ENCODE results near the gene ACTL6A. TPM values are rescaled to one million over a fixed set of nuclear protein-coding genes. Genes with fewer than 3 reads are reported as not detected.
A peak's percentile ranks its signal among the peaks of the same experiment; 100 is the strongest.

ACTL6A gene
- total RNA-seq (2021; ENCODE audit: unreplicated experiment) (61.9 TPM), Bru-seq, nascent RNA (percentile 83 among the genes with signal in this experiment), BruChase-seq, experiment 1, labeled RNA remaining after a 6-hour chase (percentile 87 among the genes with signal in this experiment), BruChase-seq, experiment 2, labeled RNA remaining after a 2-hour chase (percentile 80 among the genes with signal in this experiment)
- polyA plus RNA-seq (2012): 37.9 and 48.5 TPM in 2 replicates
- long read RNA-seq, transcript ACTL6A-203 (14 exons, 1,750 nt): minor isoform, 22 of 146 reads
- long read RNA-seq, transcript ACTL6A-204 (2 exons, 457 nt): minor isoform, 9 of 146 reads
- long read RNA-seq, transcript ACTL6A-202 (14 exons, 1,901 nt): major isoform, 92 of 146 reads
- long read RNA-seq, partial matches to known transcripts: 14 of 146 reads
- long read RNA-seq, other reads (novel, unspliced or antisense): 7 of 146 reads

DNA sequence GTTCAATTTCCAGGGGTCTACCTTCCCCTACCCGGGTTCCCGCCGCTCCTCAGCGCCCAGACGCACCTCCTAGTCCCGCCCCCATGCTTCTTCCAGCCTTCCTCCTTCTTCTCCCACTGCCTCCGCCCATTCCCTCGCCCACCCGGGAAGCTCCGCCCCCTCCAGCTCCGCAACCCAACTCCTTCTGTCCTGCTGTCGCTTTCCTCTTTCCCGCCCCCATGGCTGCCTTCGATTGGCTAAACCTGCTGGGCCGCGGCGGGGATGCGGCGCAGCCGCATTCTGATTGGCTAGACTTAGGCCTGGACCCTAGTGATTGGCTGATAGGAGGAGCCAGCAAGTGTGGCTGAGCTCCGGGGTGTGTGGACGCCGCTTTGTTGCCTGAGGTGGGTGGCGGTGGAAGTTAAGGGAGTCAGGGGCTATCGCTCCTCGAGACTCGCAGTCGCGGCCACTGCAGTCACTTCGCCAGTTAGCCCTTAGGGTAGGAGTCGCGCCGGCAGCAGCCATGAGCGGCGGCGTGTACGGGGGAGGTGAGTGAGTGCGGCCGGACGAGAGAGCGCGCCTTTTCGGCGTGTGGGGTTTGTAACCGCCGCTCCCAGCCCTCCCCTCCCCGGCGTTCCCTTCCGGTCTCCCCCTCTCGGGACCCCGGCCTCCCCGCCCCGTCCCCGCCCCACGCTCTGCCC is at the start of gene ACTL6A:
Gene ACTL6A, plus strand, starts transcription at position 336 of the 680 bp plus-strand sequence. Its CDS starts 167 bp downstream, at position 503.
- Histone ChIP-seq H3K27me3 (ENCODE audit: insufficient read depth, low read length) (no peaks in the 10 kb centered on the region), H3K4me2 (ENCODE audit: low read length) (peak within 1 kb of the TSS; percentile 90), H3K4me1 (ENCODE audit: control insufficient read depth in 1 of 2, insufficient read depth in 2 of 2, low read length in 2 of 2) (peaks cover 2 to 16% of the 10 kb centered on the region in 2 experiments; a peak in 1 of 4 replicates), H2AFZ (ENCODE audit: low read depth, low read length, poor library complexity, severe bottlenecking) (peak within 1 kb of the TSS; percentile 97), H3K9me2 (ENCODE audit: insufficient read depth) (no peaks in the 10 kb centered on the region), H3K4me3 (replicated peaks in 1 of 2; ENCODE audit: low read depth in 1 of 2, low read length in 2 of 2) (peak within 1 kb of the TSS; percentile 80 to 84), H3K79me2 (ENCODE audit: insufficient read depth, low read length) (peaks cover 43% of the 10 kb centered on the region), H3K27ac (ENCODE audit: low read depth, low read length) (peak within 1 kb of the TSS; percentile 81), H3K9me3 (ENCODE audit: control insufficient read depth in 1 of 2, insufficient read depth in 1 of 2, low read depth in 1 of 2, low read length in 2 of 2) (no peaks in the 10 kb centered on the region), H4K20me1 (ENCODE audit: insufficient read depth) (0 out of 2 replicates have a peak, but pooled peaks cover 3% of the 10 kb centered on the region), H3K9ac (ENCODE audit: low read length) (peak within 1 kb of the TSS; percentile 91), H3K36me3 (ENCODE audit: control insufficient read depth in 1 of 2, insufficient read depth in 2 of 2, low read length in 2 of 2) (no peaks in the 10 kb centered on the region)
- intact Hi-C loops (cut with micrococcal nuclease): loop anchor here (2.0 kb wide), 2 partner anchors 548 to 1040 kb away; partner anchors contain the start of gene TTC14
- ATAC-seq: peak; percentile 93
- POLR2A ChIA-PET: interaction anchor here (0.8 to 1.2 kb wide), 2 partner anchors 240 to 241 kb away, joined by 3 to 4 read pairs; partner anchors contain the start of gene ZNF639
- CTCF ChIA-PET: interaction anchor here (1.2 to 1.3 kb wide), 2 partner anchors 115 to 241 kb away, joined by 5 to 12 read pairs; no protein-coding TSS in a partner anchor
- RAD21 ChIA-PET (ENCODE audit: low non-redundant PET in 1 of 2, low total read pairs in 2 of 2, uncharacterized antibody in 2 of 2, unreplicated experiment in 2 of 2): no interaction called here
- no TSS peak for BruUV-seq (replicated peaks)
- DNase-seq (ENCODE audit: low read depth, low spot score): peak; percentile 99
- no peak for TF ChIP-seq CTCF (IDR thresholded peaks at IDR 0.05 in 2 of 3, conservative IDR thresholded peaks at IDR 0.05 in 1 of 3; ENCODE audit: borderline replicate concordance in 1 of 3, insufficient read depth in 1 of 3, low read depth in 2 of 3, low read length in 2 of 3)
- peak; percentile 74 for TF ChIP-seq SIN3A (IDR thresholded peaks at IDR 0.05; ENCODE audit: low read depth)
- TF ChIP-seq POLR2A (IDR thresholded peaks at IDR 0.05; ENCODE audit: borderline replicate concordance, extremely low read depth, insufficient read depth, insufficient read length): peak; percentile 82
- no peak for TF ChIP-seq EZH2 (IDR thresholded peaks at IDR 0.05)
- TF ChIP-seq ELF1 (IDR thresholded peaks at IDR 0.05; ENCODE audit: borderline replicate concordance, low read depth): no peak; the same call in 1 of the 2 replicates
- no peak for TF ChIP-seq ZNF274 (IDR thresholded peaks at IDR 0.05; ENCODE audit: low read depth, low read length)
- TF ChIP-seq EZH2phosphoT487 (IDR thresholded peaks at IDR 0.05; ENCODE audit: borderline replicate concordance): no peak
- TF ChIP-seq, protein P1, sequence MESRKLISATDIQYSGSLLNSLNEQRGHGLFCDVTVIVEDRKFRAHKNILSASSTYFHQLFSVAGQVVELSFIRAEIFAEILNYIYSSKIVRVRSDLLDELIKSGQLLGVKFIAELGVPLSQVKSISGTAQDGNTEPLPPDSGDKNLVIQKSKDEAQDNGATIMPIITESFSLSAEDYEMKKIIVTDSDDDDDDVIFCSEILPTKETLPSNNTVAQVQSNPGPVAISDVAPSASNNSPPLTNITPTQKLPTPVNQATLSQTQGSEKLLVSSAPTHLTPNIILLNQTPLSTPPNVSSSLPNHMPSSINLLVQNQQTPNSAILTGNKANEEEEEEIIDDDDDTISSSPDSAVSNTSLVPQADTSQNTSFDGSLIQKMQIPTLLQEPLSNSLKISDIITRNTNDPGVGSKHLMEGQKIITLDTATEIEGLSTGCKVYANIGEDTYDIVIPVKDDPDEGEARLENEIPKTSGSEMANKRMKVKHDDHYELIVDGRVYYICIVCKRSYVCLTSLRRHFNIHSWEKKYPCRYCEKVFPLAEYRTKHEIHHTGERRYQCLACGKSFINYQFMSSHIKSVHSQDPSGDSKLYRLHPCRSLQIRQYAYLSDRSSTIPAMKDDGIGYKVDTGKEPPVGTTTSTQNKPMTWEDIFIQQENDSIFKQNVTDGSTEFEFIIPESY (IDR thresholded peaks at IDR 0.05; ENCODE audit: extremely low read depth, insufficient replicate concordance, low read length): no peak
- peak; percentile 92 for TF ChIP-seq EGR1 (IDR thresholded peaks at IDR 0.05; ENCODE audit: low read depth)
- peak; percentile 79 for TF ChIP-seq POLR2AphosphoS5 (IDR thresholded peaks at IDR 0.05; ENCODE audit: low read depth, low read length)
- TF ChIP-seq SRF (IDR thresholded peaks at IDR 0.05; ENCODE audit: low read depth): no peak
- peak; percentile 15; the same call in 1 of the 2 replicates for TF ChIP-seq ZFX (IDR thresholded peaks at IDR 0.05)
- peak; percentile 58 for TF ChIP-seq MAX (IDR thresholded peaks at IDR 0.05)
- peak; percentile 50 for TF ChIP-seq YY1 (IDR thresholded peaks at IDR 0.05; ENCODE audit: extremely low read depth, insufficient replicate concordance, low read depth, low read length)
- no peak for TF ChIP-seq TCF7L2 (IDR thresholded peaks at IDR 0.05; ENCODE audit: borderline replicate concordance, extremely low read depth, insufficient read depth, insufficient read length)
- TF ChIP-seq JUND (IDR thresholded peaks at IDR 0.05): no peak; the same call in 1 of the 2 replicates
- TF ChIP-seq CEBPB (IDR thresholded peaks at IDR 0.05; ENCODE audit: low read depth): no peak
- TF ChIP-seq SP1 (IDR thresholded peaks at IDR 0.05; ENCODE audit: low read depth): peak; percentile 99

All from HCT116 (cell line).